Prostate gland (tissue), 2 donors: ENCODE results near the gene HPF1.

ENCODE experiments used
- CTCF ChIP-seq, 4 experiments: fragments of 200-600 bp in 2 of 4; fragments of 450-650 bp in 2 of 4; sonication (generic) in 2 of 4; IDR thresholded peaks; 1 replicate in 3 of 4; 2 replicates in 1 of 4; pipeline ENCODE4 v1.5.1; 2016 to 2019; ENCODE audit warnings: antibody characterized with exemption in 4 of 4, mild to moderate bottlenecking in 2 of 4, moderate library complexity in 2 of 4
- POLR2A ChIP-seq: fragments of 450-650 bp; IDR thresholded peaks from one replicate; pipeline ENCODE4 v1.6.1; 2016; ENCODE audit warnings: antibody characterized with exemption, mild to moderate bottlenecking

GRCh38 chr4:169773889-169774288, 16.1 kb upstream of the HPF1 start:
- TF ChIP-seq CTCF (IDR thresholded peaks at IDR 0.05) (no peak), POLR2A (no peak)
